ENCODE results near the gene ACTN1.

ACTN1 gene

GRCh38 chr14:68880581-68881105, 98.5 kb downstream of the ACTN1 start:
- Histone ChIP-seq H3K23ac (ENCODE audit: low read length) (no peak overlapping the region), H4K91ac (ENCODE audit: low read depth, low read length) (no peak overlapping the region), H3K79me1 (ENCODE audit: low read length) (no peaks in the 10 kb centered on the region), H2AK5ac (ENCODE audit: low read length) (no peak overlapping the region), H3K36me3 (ENCODE audit: control insufficient read depth in 1 of 2, insufficient read depth in 2 of 2, low read length in 2 of 2) (peaks cover 91 to 94% of the 10 kb centered on the region in 2 experiments), H2BK12ac (ENCODE audit: low read length) (no peak overlapping the region), H3K27ac (ENCODE audit: low read depth, low read length) (no peak overlapping the region), H3K9ac (ENCODE audit: low read length) (no peak overlapping the region), H3K14ac (ENCODE audit: low read length) (no peak overlapping the region), H3K79me2 (ENCODE audit: control insufficient read depth, insufficient read depth, low read length, poor library complexity) (no peaks in the 10 kb centered on the region), H2BK120ac (ENCODE audit: insufficient read depth, low read length, poor library complexity) (no peak overlapping the region), H2AFZ (ENCODE audit: insufficient read depth, low read length, poor library complexity) (no peak overlapping the region), H3K4me1 (ENCODE audit: control insufficient read depth in 1 of 2, insufficient read depth in 2 of 2, low read length in 2 of 2) (no peaks in the 10 kb centered on the region), H4K8ac (ENCODE audit: low read depth, low read length) (no peak overlapping the region), H3K4me2 (ENCODE audit: low read length) (no peak overlapping the region), H2BK5ac (ENCODE audit: low read depth, low read length, poor library complexity) (no peak overlapping the region), H3K9me3 (ENCODE audit: insufficient read depth, low read depth, low read length) (no peaks in the 10 kb centered on the region), H4K12ac (ENCODE audit: low read depth, low read length) (no peak overlapping the region), H3K4me3 (ENCODE audit: low read depth, low read length) (no peak overlapping the region), H3K27me3 (ENCODE audit: insufficient read depth, low read length) (no peaks in the 10 kb centered on the region), H3K18ac (ENCODE audit: low read length) (no peak overlapping the region), H3K4ac (ENCODE audit: low read depth, low read length) (no peak overlapping the region)
- no CpG with 5 or more reads among the region's 9 CpGs for WGBS (ENCODE audit: extremely low coverage, insufficient coverage, insufficient read length)
- DNase-seq: no peak

- WGBS (ENCODE audit: extremely low coverage, insufficient coverage, insufficient read length): no CpG with 5 or more reads among the region's 13 CpGs
- no peaks in the 10 kb centered on the region for H3K79me1 ChIP-seq (ENCODE audit: low read length)
- H4K8ac ChIP-seq (ENCODE audit: low read depth, low read length): no peak overlapping the region
- H3K4me1 ChIP-seq (ENCODE audit: control insufficient read depth in 1 of 2, insufficient read depth in 2 of 2, low read length in 2 of 2): no peaks in the 10 kb centered on the region
- H2BK12ac ChIP-seq (ENCODE audit: low read length): no peak overlapping the region
- H3K9ac ChIP-seq (ENCODE audit: low read length): no peak overlapping the region
- no peak overlapping the region for H3K23ac ChIP-seq (ENCODE audit: low read length)
- peaks cover 90 to 94% of the 10 kb centered on the region in 2 experiments for H3K36me3 ChIP-seq (ENCODE audit: control insufficient read depth in 1 of 2, insufficient read depth in 2 of 2, low read length in 2 of 2)
- no peak overlapping the region for H2AFZ ChIP-seq (ENCODE audit: insufficient read depth, low read length, poor library complexity)
- H3K4me2 ChIP-seq (ENCODE audit: low read length): no peak overlapping the region
- H3K18ac ChIP-seq (ENCODE audit: low read length): no peak overlapping the region
- H4K91ac ChIP-seq (ENCODE audit: low read depth, low read length): no peak overlapping the region
- H3K14ac ChIP-seq (ENCODE audit: low read length): no peak overlapping the region
- no peaks in the 10 kb centered on the region for H3K9me3 ChIP-seq (ENCODE audit: insufficient read depth, low read depth, low read length)
- no peaks in the 10 kb centered on the region for H3K27me3 ChIP-seq (ENCODE audit: insufficient read depth, low read length)
- no peak overlapping the region for H3K4ac ChIP-seq (ENCODE audit: low read depth, low read length)
- no peak overlapping the region for H2BK5ac ChIP-seq (ENCODE audit: low read depth, low read length, poor library complexity)
- no peak overlapping the region for H2AK5ac ChIP-seq (ENCODE audit: low read length)
- H3K79me2 ChIP-seq (ENCODE audit: control insufficient read depth, insufficient read depth, low read length, poor library complexity): no peaks in the 10 kb centered on the region
- H3K4me3 ChIP-seq (ENCODE audit: low read depth, low read length): no peak overlapping the region
- no peak overlapping the region for H2BK120ac ChIP-seq (ENCODE audit: insufficient read depth, low read length, poor library complexity)
- H3K27ac ChIP-seq (ENCODE audit: low read depth, low read length): no peak overlapping the region
- DNase-seq: no peak
- H4K12ac ChIP-seq (ENCODE audit: low read depth, low read length): no peak overlapping the region
Observed at GRCh38 chr14:68879841-68880575, 99.1 kb downstream of the ACTN1 start.

- H3K9me3 ChIP-seq (ENCODE audit: insufficient read depth, low read depth, low read length): no peaks in the 10 kb centered on the region
- H3K14ac ChIP-seq (ENCODE audit: low read length): no peak overlapping the region
- H2AFZ ChIP-seq (ENCODE audit: insufficient read depth, low read length, poor library complexity): no peak overlapping the region
- H3K27me3 ChIP-seq (ENCODE audit: insufficient read depth, low read length): no peaks in the 10 kb centered on the region
- no peak overlapping the region for H3K18ac ChIP-seq (ENCODE audit: low read length)
- H3K4me1 ChIP-seq (ENCODE audit: control insufficient read depth in 1 of 2, insufficient read depth in 2 of 2, low read length in 2 of 2): no peaks in the 10 kb centered on the region
- H3K79me2 ChIP-seq (ENCODE audit: control insufficient read depth, insufficient read depth, low read length, poor library complexity): no peaks in the 10 kb centered on the region
- no peak overlapping the region for H4K91ac ChIP-seq (ENCODE audit: low read depth, low read length)
- no peak overlapping the region for H4K12ac ChIP-seq (ENCODE audit: low read depth, low read length)
- WGBS (ENCODE audit: extremely low coverage, insufficient coverage, insufficient read length): no CpG with 5 or more reads among the region's 7 CpGs
- H2BK12ac ChIP-seq (ENCODE audit: low read length): no peak overlapping the region
- no peak overlapping the region for H3K4me3 ChIP-seq (ENCODE audit: low read depth, low read length)
- no peak overlapping the region for H3K9ac ChIP-seq (ENCODE audit: low read length)
- no peak overlapping the region for H3K23ac ChIP-seq (ENCODE audit: low read length)
- H3K36me3 ChIP-seq (ENCODE audit: control insufficient read depth in 1 of 2, insufficient read depth in 2 of 2, low read length in 2 of 2): peaks cover 89 to 93% of the 10 kb centered on the region in 2 experiments
- no peak overlapping the region for H2BK120ac ChIP-seq (ENCODE audit: insufficient read depth, low read length, poor library complexity)
- H3K4me2 ChIP-seq (ENCODE audit: low read length): no peak overlapping the region
- DNase-seq: no peak
- no peak overlapping the region for H2AK5ac ChIP-seq (ENCODE audit: low read length)
- no peaks in the 10 kb centered on the region for H3K79me1 ChIP-seq (ENCODE audit: low read length)
- H2BK5ac ChIP-seq (ENCODE audit: low read depth, low read length, poor library complexity): no peak overlapping the region
- H3K27ac ChIP-seq (ENCODE audit: low read depth, low read length): no peak overlapping the region
- H3K4ac ChIP-seq (ENCODE audit: low read depth, low read length): no peak overlapping the region
- no peak overlapping the region for H4K8ac ChIP-seq (ENCODE audit: low read depth, low read length)
Observed at GRCh38 chr14:68879321-68879781, 99.8 kb downstream of the ACTN1 start.

- Histone ChIP-seq H3K9ac (ENCODE audit: low read length) (no peak overlapping the region), H3K79me1 (ENCODE audit: low read length) (no peaks in the 10 kb centered on the region), H3K4me2 (ENCODE audit: low read length) (no peak overlapping the region), H3K27me3 (ENCODE audit: insufficient read depth, low read length) (no peaks in the 10 kb centered on the region), H3K4ac (ENCODE audit: low read depth, low read length) (no peak overlapping the region), H4K12ac (ENCODE audit: low read depth, low read length) (no peak overlapping the region), H2AK5ac (ENCODE audit: low read length) (no peak overlapping the region), H3K18ac (ENCODE audit: low read length) (no peak overlapping the region), H3K14ac (ENCODE audit: low read length) (no peak overlapping the region), H2BK120ac (ENCODE audit: insufficient read depth, low read length, poor library complexity) (no peak overlapping the region), H3K9me3 (ENCODE audit: insufficient read depth, low read depth, low read length) (no peaks in the 10 kb centered on the region), H2BK12ac (ENCODE audit: low read length) (no peak overlapping the region), H3K4me3 (ENCODE audit: low read depth, low read length) (no peak overlapping the region), H3K79me2 (ENCODE audit: control insufficient read depth, insufficient read depth, low read length, poor library complexity) (no peaks in the 10 kb centered on the region), H3K36me3 (ENCODE audit: control insufficient read depth in 1 of 2, insufficient read depth in 2 of 2, low read length in 2 of 2) (peaks cover 85 to 90% of the 10 kb centered on the region in 2 experiments), H4K91ac (ENCODE audit: low read depth, low read length) (no peak overlapping the region), H3K27ac (ENCODE audit: low read depth, low read length) (no peak overlapping the region), H2AFZ (ENCODE audit: insufficient read depth, low read length, poor library complexity) (no peak overlapping the region), H3K23ac (ENCODE audit: low read length) (no peak overlapping the region), H3K4me1 (ENCODE audit: control insufficient read depth in 1 of 2, insufficient read depth in 2 of 2, low read length in 2 of 2) (no peaks in the 10 kb centered on the region), H2BK5ac (ENCODE audit: low read depth, low read length, poor library complexity) (no peak overlapping the region), H4K8ac (ENCODE audit: low read depth, low read length) (no peak overlapping the region)
- WGBS (ENCODE audit: extremely low coverage, insufficient coverage, insufficient read length): no CpG with 5 or more reads among the region's 20 CpGs
- no peak for DNase-seq
Observed at GRCh38 chr14:68878908-68879307, 100.2 kb downstream of the ACTN1 start.
